Heart left ventricle (tissue), 13 donors: ENCODE measurements around the gene GPR153.

Source experiments
- CTCF ChIP-seq, 12 donors: fragments of 200-600 bp; sonication (generic) in 4 of 12; IDR thresholded peaks; one replicate each; pipeline versions ENCODE4 v1.5.0 to v1.8.0; 2018 to 2022; ENCODE audit warnings: antibody characterized with exemption in 12 of 12, mild to moderate bottlenecking in 5 of 12
- POLR2A ChIP-seq, 2 donors: fragments of 450-650 bp; IDR thresholded peaks; one replicate each; pipeline ENCODE4 v1.6.1; 2017; ENCODE audit warnings: antibody characterized with exemption in 2 of 2, mild to moderate bottlenecking in 2 of 2, moderate library complexity in 2 of 2
- donor health status: ischemic (EF 13 %, LVEDD 7.1; RV severe dilation, severe dysfunction).
- donor health status: DM: no; HTN: yes; CAD: no.
- donor health status: DM: no; HTN: no; CAD: no.
- donor health status: ischemic (EF 25% LVEDD 6.9; RV normal size, moderate dysfunction).
- donor health status: ischemic (EF 25% LVEDD 5.7; RV mildly dilated, moderate dysfunction).
- donor health status: ischemic (EF 35%, LVEDD 5.7; RV mildly dilated, moderate dysfunction).
- donor health status: nonischemic (EF 11% LVEDD 7.7; RV severe dilation, severe dysfunction).
- donor health status: DM: yes; HTN: yes; CAD: no.
- donor health status: PGD.
- donor health status: ischemic (EF 29% LVEDD 5.4; RV normal size, mild dysfunction).
- donor health status: nonischemic (EF 23%, LVEDD 6.1; RV moderate dilation, normal function).

GRCh38 chr1:6288665-6289064, 27.8 kb upstream of the GPR153 start:
- TF ChIP-seq CTCF (IDR thresholded peaks at IDR 0.05): no peak
- no peak for TF ChIP-seq POLR2A (IDR thresholded peaks at IDR 0.05)
